Suppressor macrophage treated with lipopolysaccharide for 1 hour (primary cell): ENCODE measurements around the gene MARCHF9.
A peak's percentile ranks its signal among the peaks of the same experiment; 100 is the strongest.

Experiments
- DNase-seq, 3 donors: peaks; one replicate each; pipeline ENCODE4 v3.0.0-alpha.2; 2020 to 2022

MARCHF9 gene

DNA sequence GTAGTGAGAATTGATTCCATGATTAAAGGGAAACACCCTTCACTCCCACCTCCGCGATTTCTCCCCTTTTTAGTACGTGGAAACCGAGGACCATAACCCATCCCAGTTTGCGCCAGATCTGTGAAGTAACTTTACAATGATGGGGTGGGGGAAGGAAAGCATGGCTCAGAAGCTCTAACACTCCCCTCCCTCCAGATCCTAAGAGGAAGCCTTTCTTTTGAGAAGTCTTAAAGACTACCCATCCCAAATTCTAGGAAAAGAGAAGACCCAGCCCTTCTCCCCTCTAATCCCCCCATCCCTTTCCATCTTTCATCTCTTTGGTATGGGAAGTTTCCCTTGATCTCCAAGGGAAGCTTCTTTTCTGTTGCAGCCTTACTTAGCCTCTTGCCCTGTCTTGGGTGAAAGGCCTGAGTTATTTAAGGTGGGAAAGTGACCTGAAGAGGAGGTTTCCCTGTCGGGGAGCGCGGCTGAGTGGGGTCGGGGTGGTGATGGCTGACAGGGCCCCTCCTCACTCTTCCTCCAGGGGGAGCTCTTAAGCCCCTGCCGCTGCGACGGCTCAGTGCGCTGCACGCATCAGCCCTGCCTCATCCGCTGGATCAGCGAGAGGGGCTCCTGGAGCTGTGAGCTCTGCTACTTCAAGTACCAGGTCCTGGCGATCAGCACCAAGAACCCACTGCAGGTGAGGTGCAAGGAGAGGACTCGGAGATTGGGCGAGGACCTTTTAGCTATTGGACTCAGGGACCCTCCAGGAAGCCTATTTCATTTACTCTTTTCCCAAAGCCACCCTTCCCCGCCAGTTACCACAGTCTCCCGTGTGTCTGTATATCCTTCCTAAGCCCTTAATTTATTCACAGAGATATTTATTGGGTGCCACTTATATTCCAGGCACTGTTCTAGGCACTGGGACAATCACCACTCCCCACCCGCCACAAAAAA is 1.8 kb downstream of the MARCHF9 start:
- peak; percentile 73 to 86 (median 80) for DNase-seq

GRCh38 chr12:57757771-57758170 is 2.9 kb downstream of the MARCHF9 start:
- no peak for DNase-seq

DNA sequence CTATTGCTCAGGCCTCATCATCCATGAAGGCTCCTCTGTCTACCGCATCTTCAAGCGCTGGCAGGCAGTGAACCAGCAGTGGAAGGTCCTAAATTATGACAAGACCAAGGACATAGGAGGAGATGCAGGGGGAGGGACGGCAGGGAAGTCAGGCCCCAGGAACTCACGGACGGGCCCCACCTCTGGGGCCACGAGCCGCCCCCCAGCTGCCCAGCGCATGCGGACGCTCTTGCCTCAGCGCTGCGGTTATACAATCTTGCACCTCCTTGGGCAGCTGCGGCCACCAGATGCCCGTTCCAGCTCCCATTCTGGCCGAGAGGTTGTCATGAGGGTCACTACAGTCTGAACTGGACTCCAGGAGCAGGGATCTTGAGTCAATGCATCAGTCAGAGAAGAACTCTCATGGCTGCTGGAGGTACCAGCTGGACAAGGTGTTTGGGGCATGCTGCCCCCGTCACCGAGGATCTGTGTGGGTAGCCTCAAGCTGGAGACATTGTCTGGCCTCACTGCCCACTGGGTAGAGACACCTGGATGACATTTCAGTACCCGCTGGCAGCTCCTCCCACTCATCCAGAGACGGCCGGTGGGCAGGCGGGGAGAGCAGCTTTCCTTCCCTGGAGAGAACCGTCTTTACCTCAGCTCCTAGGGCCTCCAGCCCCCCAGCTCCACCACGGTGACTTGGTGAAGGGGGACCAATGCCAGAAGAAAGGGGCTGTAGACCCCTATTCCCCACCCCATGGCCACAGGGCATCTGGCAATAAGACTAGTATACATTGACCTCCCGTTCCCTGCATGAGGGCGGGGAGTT is 3.9 kb downstream of the MARCHF9 start:
- DNase-seq = no peak

- peak in 1 of 3 donors; percentile 20 for DNase-seq
These were observed 4.6 kb downstream of the MARCHF9 start for GRCh38 chr12:57759360-57759980.

DNA sequence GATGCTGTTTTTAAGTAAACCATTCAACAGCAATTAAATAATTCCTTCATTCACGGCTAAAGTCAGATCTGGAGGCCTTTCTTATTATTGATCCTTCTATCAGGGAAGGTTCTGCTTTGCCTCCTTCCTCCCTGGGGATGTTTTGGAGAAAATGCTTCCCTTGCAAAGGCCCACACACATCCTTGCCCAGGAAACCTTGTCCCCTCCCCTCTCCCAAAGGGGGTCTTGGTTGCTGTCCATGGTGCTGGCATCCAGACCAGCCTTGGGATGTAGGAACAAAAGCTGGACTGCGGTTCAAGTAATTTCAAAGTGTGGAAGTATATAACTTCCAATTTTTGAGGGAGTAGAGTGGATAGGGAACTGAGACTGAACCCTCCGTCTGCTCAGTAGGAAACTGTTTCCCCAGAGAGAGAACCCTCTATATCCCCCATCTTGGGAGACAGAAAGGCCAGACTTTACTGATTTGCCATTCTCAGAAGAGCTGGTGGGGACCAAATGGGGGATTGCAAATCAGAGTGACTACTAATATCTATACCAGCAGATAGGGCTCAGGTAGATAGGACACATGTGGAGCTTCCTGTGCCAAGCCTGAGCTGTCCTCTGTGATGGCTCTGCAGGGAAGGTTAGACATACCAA is 5.6 kb downstream of the MARCHF9 start:
- DNase-seq = no peak

GRCh38 chr12:57761391-57761998 is 6.6 kb downstream of the MARCHF9 start:
- no peak for DNase-seq

- DNase-seq = no peak
These were observed 7.6 kb downstream of the MARCHF9 start for GRCh38 chr12:57762463-57762862.

DNA sequence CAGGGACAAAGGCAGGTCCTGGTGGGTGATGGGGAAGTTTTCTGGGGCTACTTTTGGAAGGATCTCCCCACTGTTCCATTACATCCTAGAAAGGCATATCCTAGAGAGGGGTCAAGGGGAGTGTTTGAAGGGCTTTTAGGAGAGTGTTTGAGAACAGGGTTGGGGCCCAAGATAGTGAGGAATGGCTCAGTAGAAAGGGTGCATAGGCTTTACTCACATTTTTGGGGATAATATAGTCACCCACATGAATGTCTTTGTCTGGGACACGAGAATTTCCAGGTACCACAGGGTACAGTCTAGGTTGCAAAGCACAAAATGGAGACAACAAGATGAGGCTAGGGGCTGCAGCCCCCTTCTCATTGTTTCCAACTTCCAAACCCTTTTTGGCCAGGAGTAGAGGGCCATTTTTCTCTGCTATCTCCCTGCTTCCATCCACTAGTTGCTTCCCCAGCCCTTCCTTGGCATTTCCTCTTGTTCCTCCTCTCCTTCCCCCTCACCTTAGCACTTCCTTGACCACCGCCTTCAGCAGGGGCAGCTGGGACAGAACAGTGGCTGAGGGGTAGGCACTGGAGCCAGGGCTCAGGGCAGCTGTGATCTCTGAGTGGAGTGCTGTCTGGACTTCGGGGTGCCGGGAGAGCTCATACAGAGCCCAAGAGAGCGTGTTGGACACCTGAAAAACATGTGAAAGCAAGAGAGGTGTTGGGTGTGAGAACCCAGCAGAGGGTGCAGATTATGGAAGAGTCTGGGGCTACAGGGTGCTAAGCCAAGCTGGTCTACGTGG is 9.2 kb downstream of the MARCHF9 start:
- no peak for DNase-seq

DNA sequence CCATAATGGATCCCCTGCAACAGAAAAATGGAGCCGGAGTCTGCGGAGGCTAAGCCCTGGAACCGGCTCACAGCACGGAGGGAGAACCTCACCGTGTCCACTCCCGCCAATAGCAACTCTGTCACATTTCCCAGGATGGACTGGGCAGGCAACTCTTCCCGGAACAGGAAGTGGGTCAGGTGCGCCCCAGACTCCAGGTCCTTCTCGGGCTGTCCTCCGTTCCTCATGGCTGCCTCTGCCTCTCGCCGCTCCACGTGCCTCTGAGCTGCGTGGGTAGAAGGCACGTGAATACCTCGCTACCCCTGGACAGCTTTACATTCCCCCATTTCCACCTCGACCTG is 9.7 kb downstream of the MARCHF9 start:
- no peak for DNase-seq

DNA sequence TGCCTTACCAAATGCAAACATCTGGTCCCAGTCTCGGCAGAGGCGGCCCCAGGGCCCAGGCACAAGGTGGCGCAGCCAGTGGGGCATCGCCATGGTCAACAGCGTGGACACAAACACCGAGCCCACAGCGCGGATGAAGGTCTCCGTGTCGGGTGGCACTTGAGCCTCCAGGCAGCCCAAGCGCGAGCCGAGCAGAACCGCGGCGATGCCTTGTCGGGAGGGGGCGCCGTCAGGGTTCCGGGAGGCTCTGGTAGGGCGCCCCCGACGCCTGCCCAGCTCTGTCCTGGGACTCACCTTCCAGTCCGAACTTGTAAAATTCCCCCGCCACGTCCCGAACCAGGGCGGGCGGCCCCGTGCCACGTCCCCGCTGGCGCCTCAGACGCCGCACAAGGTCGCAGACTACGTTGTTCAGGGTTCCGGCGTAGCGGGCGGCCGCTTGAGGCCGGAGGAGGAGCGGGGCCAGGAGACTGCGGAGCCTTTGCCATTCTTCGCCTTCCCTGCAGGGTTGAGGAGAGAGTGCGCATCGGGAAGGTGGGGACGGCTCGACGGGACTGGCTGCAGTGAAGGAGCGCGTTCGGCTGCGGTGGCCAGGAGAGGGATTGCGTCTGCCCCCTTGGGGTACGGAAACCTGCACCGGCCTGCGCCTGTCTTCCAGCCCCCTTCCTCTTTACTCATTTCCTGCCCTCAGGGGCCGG is 10.2 kb downstream of the MARCHF9 start:
- peak; percentile 58 to 84 (median 60) for DNase-seq

DNA sequence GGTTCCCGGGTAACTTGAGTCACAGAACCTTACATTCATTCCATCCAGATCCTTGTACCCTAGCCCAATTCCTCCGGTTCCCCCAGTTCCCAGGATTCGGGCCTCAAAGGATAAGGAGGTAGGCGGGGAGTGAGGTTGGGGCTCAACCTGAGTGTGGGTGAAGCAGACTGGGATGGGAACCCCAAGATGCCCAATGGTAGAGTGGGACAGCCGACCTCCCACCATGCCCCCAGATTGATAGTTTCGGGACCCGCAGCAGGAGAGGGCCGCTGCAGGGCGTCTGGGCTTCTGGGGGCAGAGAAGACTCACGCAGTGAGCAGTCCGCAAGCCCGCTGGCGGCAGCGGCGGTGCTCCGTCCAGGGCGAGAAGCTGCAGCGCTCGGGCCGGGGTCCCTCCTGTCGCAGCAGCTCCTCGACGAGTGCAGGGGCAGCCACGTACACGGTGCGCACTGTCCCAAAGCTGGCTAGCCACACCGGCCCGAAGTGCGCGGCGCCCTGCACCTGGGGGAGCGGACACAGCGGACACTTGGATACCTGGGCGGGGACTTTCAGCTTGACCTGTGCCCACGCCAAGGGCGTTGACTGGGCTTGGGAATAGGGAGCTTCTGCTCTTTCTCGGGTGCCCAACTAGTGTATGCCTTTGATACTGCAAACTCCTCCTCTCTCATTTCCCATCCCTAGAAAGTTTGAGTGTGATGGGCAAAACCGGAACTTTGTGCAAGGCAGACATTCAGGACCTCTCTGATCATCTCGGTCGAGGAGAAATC is 11.0 kb downstream of the MARCHF9 start:
- peak in 1 of 3 donors; percentile 43 for DNase-seq

DNA sequence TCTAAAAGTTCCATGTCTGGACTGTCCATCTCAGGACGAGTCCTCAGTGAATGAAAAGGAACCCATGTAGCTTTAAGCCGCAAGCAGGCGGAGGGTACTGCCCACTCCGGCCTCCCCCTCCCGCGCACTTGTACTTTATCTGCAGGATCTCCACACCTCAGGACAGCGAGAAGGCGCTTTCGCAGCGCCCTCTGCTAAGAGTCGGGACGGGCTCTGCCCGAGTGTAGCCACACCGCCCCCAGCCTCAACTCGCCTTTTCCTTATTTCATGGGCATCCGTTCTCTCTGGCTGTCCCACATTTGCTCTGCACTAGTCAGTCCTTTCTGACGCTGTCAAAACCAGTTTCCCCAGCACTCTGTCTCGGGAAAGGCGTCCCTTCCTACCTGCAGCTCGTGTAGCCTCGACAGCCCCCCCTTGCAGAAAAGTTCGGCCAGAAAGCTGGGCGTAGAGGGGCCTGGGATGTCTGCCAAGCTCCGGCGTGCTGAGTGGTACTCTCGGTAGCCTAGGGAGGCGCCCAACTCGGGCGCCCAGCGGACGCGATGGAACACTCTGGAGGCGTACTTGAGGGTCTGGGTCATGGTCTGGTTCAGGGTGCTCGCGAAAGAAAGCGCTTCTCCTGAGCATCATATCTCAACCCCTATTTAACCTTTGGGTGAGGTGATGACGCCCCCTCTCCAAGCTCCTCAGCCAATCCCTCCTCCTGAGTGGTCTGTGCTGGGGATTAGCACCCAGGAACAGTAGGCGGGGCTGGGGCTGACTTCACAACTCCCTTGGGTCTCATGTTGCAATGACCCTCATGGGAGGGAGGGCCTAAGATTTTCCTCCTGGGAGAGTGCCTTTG is 11.8 kb downstream of the MARCHF9 start, which contains the start of gene CYP27B1:
Gene CYP27B1 (minus strand): TSS at position 615 of the 841 bp plus-strand sequence. CDS start 37 bp downstream, at position 578.
- DNase-seq = peak in 1 of 3 donors; percentile 65

- DNase-seq = peak in 2 of 3 donors; percentile 61 to 66
These were observed 12.4 kb downstream of the MARCHF9 start for GRCh38 chr12:57767305-57767698.

DNA sequence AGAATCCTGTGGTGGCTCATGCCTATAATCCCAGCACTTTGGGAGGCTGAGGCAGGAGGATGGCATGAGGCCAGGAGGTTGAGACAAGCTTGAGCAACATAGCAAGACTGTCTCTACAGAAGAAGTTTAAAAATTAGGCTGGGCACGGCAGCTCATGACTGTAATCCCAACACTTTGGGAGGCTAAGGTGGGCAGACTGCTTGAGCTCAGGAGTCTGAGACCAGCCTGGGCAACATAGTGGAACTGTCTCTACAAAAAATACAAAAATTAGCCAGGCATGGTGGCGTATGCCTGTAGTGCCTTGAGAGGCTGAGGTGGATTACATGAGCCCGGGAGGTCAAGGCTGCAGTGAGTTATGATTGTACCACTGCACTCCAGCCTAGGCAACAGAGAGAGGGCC is 13.0 kb downstream of the MARCHF9 start:
- DNase-seq = no peak

GRCh38 chr12:57769594-57769993 is 14.7 kb downstream of the MARCHF9 start:
- DNase-seq = no peak

DNA sequence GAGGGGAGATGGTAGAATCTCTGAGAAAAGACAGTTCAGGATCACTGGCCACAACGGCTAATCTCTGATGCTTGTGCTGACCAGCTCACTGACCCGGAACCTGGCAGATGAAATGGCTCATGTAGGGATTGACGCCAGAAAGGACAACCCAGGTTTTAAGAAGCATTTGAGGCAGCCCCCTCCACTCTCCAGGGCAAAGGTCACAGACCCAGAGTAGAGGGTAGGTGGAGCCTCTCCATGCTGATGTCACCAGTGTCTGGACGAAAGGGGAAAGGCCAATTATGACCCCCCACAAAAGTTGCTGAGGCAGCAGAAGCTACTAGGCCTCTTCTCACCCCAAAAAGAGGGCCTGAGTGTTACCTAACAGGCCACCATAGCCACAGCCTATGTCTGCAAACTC is 15.8 kb downstream of the MARCHF9 start:
- DNase-seq = peak; percentile 42 to 65 (median 54)

- DNase-seq = peak; percentile 96 to 98 (median 96)
These were observed 16.5 kb downstream of the MARCHF9 start for GRCh38 chr12:57771236-57771872.

GRCh38 chr12:57771873-57772428 is 17.0 kb downstream of the MARCHF9 start, which contains the start of gene METTL1:
Gene METTL1 (minus strand): TSS chr12:57772105. CDS start chr12:57772083, 22 bp downstream.
- peak; percentile 96 to 98 (median 97) for DNase-seq
